ENCODE results near the gene UFSP2.

DNA sequence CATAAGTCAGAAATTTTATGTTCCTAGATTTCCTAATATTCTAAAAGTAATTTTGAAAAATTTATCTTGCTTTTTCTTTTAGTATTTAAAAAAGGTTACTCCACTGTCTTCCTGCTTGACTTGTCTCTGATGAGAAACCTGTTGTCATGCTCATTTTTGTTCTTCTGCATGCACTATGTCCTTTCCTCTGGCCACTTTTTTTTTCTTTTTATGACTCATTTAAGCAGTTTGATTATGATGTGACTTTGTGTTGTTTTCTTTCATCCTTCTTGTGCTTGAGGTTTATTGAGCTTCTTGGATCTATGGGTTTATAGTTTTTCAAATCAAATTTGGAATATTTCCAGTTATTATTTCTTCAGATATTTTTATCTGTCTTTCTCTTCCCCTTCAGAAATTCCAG, 12.0 kb upstream of the UFSP2 start:
- TF ChIP-seq, protein P1, sequence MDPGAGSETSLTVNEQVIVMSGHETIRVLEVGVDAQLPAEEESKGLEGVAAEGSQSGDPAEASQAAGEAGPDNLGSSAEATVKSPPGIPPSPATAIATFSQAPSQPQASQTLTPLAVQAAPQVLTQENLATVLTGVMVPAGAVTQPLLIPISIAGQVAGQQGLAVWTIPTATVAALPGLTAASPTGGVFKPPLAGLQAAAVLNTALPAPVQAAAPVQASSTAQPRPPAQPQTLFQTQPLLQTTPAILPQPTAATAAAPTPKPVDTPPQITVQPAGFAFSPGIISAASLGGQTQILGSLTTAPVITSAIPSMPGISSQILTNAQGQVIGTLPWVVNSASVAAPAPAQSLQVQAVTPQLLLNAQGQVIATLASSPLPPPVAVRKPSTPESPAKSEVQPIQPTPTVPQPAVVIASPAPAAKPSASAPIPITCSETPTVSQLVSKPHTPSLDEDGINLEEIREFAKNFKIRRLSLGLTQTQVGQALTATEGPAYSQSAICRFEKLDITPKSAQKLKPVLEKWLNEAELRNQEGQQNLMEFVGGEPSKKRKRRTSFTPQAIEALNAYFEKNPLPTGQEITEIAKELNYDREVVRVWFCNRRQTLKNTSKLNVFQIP (CRISPR knock-in tag; IDR thresholded peaks at IDR 0.05; ENCODE audit: borderline replicate concordance, low read depth) = no peak
- no peak for TF ChIP-seq RARB (CRISPR knock-in tag; IDR thresholded peaks at IDR 0.05)
- no peak for TF ChIP-seq ZFP3 (CRISPR knock-in tag; IDR thresholded peaks at IDR 0.05)
- TF ChIP-seq ZFP30 (CRISPR knock-in tag; IDR thresholded peaks at IDR 0.05) = no peak
- TF ChIP-seq ZNF70 (CRISPR knock-in tag; IDR thresholded peaks at IDR 0.05) = no peak
- no peak for TF ChIP-seq ARNTL (CRISPR knock-in tag; IDR thresholded peaks at IDR 0.05; ENCODE audit: borderline replicate concordance, low read depth)
- TF ChIP-seq ZC3H10 (CRISPR knock-in tag; IDR thresholded peaks at IDR 0.05) = no peak
- no peak for TF ChIP-seq SNAI2 (CRISPR knock-in tag; IDR thresholded peaks at IDR 0.05)
- no peak for TF ChIP-seq ZNF8 (CRISPR knock-in tag; IDR thresholded peaks at IDR 0.05)
- TF ChIP-seq, protein P2, sequence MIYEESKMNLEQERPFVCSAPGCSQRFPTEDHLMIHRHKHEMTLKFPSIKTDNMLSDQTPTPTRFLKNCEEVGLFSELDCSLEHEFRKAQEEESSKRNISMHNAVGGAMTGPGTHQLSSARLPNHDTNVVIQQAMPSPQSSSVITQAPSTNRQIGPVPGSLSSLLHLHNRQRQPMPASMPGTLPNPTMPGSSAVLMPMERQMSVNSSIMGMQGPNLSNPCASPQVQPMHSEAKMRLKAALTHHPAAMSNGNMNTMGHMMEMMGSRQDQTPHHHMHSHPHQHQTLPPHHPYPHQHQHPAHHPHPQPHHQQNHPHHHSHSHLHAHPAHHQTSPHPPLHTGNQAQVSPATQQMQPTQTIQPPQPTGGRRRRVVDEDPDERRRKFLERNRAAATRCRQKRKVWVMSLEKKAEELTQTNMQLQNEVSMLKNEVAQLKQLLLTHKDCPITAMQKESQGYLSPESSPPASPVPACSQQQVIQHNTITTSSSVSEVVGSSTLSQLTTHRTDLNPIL (CRISPR knock-in tag; IDR thresholded peaks at IDR 0.05; ENCODE audit: low read depth) = no peak
- TF ChIP-seq ESRRG (CRISPR knock-in tag; IDR thresholded peaks at IDR 0.05) = no peak
- TF ChIP-seq, protein P3, sequence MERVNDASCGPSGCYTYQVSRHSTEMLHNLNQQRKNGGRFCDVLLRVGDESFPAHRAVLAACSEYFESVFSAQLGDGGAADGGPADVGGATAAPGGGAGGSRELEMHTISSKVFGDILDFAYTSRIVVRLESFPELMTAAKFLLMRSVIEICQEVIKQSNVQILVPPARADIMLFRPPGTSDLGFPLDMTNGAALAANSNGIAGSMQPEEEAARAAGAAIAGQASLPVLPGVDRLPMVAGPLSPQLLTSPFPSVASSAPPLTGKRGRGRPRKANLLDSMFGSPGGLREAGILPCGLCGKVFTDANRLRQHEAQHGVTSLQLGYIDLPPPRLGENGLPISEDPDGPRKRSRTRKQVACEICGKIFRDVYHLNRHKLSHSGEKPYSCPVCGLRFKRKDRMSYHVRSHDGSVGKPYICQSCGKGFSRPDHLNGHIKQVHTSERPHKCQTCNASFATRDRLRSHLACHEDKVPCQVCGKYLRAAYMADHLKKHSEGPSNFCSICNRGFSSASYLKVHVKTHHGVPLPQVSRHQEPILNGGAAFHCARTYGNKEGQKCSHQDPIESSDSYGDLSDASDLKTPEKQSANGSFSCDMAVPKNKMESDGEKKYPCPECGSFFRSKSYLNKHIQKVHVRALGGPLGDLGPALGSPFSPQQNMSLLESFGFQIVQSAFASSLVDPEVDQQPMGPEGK (CRISPR knock-in tag; IDR thresholded peaks at IDR 0.05; ENCODE audit: borderline replicate concordance) = no peak
- TF ChIP-seq, protein P4, sequence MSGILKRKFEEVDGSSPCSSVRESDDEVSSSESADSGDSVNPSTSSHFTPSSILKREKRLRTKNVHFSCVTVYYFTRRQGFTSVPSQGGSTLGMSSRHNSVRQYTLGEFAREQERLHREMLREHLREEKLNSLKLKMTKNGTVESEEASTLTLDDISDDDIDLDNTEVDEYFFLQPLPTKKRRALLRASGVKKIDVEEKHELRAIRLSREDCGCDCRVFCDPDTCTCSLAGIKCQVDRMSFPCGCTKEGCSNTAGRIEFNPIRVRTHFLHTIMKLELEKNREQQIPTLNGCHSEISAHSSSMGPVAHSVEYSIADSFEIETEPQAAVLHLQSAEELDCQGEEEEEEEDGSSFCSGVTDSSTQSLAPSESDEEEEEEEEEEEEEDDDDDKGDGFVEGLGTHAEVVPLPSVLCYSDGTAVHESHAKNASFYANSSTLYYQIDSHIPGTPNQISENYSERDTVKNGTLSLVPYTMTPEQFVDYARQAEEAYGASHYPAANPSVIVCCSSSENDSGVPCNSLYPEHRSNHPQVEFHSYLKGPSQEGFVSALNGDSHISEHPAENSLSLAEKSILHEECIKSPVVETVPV (CRISPR knock-in tag; IDR thresholded peaks at IDR 0.05) = no peak
- TF ChIP-seq CSDC2 (CRISPR knock-in tag; IDR thresholded peaks at IDR 0.05) = no peak

Data from SK-N-SH treated with all-trans-retinoic acid at 6 μM for 48 hours (cell line).